UCSD-AML1 (cell line): ENCODE measurements around the gene RASSF8.

Source experiments
- DNase-seq: peaks from one replicate; lab custom pipeline; 2025; ENCODE audit not compliant: unreplicated experiment; lab: John Stamatoyannopoulos, UW

RASSF8 gene

DNA sequence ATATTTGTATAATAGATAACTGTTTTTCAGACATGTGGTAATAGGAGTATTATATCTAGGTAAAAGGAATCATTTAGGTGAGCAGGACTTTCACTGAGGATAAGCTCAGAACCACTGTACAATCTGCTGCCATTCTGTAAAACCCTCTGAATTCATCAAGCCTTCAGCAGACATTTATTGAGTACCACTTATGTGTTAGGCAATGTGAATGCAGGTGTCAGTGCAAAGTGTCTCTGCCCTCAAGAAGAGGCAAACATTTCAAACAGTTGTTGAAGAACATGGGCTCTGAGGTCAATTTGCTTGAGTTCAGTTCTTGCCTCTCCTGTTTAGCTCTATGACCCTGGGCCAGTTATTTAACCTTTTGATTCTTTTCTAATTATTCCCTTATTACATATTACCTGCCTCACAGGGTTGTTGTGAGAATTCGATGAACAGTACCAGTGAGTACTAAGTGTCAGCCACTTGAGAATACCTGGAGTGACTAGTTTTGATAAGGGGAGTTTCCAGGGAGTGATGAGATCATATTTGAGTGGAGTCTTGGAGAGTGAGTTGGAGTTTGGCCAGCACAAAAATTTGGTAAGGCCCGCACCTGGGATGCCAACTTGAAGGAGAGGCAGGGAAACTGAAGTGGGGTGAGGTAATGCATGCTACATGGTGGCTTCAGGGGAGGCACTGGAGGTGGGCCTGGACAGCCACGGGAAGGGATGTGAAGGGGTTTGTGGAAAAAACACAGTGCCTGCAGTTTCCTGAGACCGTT lies 33.7 kb downstream of the RASSF8 start:
- DNase-seq: no peak

DNA sequence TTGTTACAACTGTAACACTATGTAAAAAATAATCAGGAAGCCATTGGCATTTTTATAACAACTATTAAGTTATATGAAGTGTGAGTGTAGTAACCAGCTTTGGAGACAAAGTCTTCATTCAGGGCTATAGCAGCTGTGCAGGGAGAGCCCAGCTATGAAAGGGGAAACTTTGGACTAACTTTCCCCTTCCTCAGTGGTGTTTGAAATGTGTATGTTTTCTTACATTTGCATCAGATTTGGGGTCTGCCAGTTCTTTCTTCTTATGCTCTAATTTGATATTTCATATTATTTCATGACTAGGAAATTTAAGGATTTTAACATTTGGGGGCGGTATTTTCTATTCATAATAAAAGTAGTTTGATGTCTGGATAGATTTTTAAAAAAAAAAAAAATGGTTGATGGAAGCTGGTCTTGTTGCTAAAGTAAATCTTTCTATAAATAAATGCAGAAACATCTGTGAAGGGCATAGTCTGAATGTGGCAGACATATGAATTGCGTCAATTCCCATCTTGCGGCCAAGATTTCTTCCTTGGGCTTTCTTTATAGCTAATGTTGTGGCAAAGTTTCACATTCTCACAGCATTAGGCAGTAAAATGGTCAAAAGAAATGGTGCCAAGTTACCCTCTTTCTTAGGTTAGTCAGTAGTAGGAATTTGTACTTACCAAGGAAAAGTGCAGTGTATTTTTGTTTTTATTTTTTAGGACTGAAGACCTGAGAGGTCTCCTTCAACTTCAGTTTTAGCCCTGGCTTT lies 35.6 kb downstream of the RASSF8 start:
- no peak for DNase-seq

DNA sequence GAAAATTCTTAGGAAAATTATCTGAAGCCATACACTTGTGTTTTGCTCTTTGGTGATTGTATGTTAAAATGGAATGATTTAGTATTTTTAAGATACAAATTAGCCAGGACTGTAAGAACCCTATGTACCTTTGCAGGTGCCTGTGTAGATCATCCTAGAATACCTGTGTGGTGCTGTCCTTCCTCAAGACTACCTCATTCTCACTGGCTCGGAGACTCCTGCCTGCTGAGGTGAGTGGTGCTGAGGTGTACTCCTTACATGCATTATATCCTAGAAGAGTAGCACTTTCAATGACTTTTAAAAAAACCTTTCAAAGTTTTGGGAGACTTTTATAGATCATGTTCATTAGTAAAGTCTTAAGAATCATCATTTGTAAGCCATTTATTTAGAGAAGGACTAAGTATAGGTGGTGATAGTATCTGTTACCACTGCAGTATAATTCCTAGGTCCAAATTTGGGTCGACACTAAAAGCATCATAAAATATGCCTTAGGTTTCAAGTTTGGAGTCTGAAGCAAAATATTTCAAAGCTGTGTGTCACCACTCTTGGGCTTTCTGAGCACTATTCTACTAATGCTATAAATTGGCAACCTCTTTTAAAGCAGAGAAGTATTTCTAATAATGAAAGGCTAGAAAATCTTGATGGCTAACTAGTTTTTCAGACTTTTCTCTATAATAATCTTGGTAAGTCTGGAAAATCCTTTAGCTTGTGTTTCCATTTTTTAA lies 36.6 kb downstream of the RASSF8 start:
- no peak for DNase-seq

DNA sequence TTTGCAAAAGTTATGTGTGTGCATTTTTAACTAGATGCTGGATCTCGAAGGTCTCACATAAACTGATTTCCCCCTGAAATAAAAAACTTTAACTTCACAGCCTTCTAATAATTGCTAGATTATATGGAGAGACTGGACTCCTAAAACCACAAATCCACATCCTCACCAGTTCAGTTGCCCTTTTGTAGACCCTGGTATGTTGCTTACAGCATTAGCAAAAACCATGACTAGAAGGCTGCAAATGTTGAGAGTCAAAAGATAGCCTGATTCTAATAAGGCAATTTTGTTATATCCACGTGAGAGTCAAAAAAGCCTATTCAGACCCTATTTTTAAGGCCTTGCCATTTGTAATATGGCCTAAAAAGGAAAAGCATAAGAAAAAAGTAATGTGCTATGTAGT lies 37.4 kb downstream of the RASSF8 start:
- no peak for DNase-seq

DNA sequence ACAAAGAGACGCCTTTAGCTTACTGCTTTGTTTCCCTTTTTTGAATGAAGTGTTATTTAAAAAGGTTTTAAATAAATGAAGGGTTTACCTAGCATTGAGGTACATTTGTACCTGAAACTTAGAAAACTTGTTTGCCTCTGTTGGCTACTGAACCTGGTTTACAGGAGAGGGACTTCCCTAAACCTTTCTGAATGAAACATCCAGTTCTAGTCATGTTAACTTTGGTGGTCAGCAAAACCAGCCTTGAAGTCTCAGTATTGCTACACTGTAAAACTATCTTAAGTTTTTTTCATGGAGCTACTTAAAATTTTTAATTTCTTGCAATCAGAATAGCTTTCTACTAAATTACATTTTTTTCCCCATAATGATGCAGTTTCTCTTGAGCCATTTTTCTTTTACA lies 38.2 kb downstream of the RASSF8 start:
- no peak for DNase-seq

DNA sequence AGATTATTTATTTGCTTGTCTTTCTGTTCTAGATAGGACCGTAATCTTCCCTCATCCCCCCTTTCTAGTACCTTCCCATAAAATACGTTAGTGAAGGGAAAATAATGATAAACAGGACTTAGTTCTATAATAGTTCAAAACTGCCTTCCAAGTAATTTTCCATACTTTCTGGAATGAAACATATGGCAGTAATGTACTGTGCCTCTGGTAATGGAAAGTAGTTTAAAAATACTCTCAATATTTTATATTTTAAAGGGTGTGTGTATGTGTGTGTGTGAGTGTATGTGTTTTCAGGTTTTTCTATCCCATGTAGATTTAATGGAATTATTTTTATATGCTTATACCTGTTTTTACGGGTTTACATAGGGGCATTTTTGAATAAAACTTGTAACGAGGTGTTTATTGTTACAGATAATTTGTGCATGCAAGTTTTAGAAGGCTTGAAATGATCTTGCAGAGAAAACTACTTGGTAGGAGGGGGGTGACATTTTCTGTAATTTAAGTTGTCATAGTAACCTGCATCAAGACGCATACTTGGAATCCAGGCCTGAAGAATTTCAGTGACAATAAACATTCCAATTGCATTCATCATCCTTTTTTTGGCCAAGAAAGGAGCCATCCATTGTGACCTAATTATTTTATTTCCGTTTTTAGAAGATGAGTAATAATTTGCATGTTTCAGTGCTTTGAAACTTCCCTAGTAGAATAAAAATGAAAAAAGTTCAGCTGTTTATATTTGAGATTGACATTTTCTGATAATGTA lies 38.9 kb downstream of the RASSF8 start:
- DNase-seq: no peak

DNA sequence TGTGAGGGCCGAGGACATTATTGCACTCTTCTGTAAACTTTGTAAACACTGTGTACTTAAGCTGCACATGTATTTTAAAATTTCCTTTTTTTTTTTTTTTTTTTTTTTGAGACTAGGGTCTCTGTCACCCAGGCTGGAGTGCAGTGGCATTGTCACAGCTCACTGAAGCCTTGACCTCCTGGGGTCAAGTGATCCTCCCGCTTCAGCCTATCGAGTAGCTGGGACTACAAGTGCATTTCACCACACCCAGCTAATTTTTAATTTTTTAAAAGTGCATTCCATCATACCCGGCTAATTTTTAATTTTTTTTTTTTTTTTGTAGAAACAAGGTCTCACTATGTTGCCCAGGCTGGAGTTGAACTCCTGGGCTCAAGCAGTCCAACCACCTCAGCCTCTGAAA lies 42.4 kb downstream of the RASSF8 start:
- DNase-seq: no peak

DNA sequence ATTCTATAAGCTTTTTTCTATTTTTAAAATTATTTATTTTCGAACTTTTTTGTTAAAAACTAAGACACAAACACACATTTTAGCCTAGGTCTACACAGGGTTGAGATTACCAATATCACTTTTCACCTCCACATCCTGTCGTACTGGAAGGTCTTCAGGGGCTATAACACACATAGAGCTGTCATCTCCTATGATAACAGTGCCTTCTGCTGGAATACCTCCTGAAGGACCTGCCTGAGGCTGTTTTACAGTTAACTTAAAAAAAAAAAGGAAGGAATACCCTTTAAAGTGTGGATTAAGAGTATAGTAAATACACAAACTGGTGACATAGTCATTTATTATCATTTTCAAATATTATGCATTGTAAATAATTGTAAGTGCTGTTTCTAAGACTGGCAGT lies 43.0 kb downstream of the RASSF8 start:
- no peak for DNase-seq

DNA sequence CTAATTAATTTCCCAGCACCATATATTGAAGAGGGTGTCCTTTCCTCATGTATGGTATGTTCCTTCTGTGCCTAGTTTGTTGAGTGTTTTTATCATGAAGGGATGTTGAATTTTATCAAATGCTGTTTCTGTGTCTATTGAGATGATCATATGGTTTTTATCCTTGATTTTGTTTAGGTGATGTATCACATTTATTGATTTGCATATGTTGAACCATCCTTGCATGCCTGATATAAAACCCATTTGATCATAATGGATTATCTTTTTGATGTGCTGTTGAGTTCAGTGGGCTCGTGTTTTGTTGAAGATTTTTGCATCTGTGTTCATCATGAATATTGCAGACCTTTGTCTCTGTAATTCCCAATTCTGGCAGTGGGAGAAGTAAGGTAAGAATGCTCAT lies 44.6 kb downstream of the RASSF8 start:
- DNase-seq: no peak

DNA sequence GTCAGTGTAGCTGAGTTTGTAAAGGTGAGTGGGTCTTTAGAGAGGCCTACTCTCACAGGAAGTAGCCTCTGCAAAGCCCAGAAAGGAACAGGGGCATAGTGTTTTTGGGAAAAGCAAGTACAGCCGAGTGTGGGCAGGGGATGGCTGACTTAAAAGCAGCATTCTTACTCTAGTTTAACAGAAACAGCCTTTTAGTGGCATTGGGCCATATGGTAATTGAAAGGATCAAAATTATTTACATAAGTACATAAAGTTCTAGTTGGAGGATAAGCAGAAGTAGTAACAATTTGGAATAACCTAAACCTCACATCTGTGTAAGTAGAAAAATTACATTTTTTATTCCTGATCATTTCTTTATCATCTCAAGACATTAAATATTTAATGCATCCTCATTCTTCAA lies 49.1 kb downstream of the RASSF8 start:
- DNase-seq: no peak

DNA sequence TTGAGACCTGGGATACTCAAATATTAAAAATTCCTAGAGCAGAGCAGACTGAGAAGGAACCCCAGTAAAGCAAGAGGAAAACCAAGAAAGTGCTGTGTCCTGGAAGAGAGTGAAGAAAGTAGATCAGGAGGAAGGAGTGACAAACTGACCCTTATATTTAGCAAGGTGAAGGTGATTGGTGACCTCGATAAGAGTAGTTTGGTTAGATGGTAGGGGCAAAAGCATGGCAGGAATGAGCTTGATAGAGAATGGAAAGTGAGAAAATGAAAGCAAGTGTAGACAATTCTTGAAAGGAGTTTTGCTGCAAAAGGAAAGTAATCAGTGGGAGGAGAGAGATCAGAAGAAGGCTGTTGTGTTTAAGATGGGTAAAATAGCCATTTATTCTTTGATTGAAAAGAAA lies 51.1 kb downstream of the RASSF8 start:
- no peak for DNase-seq

DNA sequence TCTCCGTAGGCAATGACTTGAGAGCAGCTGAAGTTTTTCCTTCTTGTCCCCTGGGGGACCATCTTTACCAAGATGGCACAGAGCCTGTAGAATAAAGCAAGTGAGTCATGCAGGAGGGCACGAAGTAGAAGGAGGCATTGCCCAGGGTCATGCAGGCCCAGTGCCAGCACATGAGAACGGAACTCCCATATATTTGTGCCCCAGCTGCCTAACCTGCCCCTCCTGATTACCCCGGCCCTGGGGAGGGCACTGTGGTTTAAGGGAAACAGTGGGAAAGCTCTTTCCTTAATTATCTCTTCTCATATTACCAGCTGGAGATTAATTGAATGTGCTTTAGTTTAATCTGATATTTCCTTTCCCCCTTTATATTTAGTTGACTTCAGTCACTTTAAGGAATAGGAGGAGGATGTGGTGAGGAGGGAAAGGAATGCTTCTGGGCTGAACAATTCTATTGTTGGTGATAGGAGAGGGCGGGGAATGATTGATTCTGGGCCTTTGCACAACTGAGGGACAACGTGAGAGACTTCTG lies 51.9 kb downstream of the RASSF8 start:
- DNase-seq: no peak

DNA sequence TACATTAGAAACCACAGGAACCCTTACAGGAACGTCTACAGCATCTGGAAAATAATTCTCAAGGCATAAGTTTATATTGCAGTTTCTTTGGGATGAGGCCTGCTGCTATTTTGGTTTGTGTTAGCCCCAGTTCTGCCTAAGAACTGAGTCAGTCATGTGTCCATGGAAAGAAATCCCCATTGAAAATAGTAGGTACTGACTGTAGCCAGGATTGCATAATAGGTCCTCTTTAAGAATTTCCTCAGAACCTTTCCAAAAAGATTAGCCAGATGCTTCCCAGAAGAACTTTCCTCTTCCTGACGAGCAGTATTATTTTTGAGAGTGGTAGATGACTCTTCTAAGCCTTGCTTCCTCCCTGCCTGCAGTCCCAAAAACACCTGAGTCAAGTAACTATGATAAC lies 52.6 kb downstream of the RASSF8 start:
- no peak for DNase-seq

DNA sequence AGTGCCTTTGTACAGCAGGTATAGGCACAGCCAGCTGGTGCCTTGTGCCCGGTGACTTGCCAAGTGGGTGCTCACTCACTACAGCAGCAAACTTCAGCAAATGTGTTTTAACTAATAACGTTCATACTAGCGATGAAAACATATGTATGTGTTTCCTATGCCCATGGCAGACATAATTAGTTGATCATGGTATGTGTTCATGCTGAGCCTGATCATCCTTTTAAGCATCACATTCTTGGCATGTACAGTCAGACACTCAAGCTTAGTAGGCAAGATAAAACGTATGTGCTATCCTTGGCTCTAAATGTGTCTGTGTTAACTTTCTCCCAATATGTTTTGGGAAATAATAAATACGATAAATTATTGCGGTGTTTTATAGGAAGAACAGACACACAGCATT lies 55.6 kb downstream of the RASSF8 start:
- no peak for DNase-seq

DNA sequence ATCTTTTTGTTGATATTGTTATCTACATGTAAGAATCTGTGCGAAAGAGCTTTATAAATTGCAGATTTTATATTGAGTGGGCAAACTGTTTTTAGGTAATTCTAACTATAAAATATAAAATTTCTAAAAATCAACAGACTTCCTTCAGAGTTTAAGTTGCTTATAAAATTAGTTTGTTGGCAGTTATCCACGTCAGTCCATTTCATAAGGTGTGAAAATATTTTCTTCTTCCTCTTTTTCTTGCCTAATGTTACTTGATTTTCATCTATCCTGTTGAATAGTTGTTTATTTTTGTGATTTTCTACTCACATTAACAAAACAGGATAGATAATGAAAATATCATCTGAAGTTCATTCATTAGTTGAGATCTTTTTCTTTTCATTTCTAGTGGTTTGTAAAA lies 58.0 kb downstream of the RASSF8 start:
- DNase-seq: no peak

DNA sequence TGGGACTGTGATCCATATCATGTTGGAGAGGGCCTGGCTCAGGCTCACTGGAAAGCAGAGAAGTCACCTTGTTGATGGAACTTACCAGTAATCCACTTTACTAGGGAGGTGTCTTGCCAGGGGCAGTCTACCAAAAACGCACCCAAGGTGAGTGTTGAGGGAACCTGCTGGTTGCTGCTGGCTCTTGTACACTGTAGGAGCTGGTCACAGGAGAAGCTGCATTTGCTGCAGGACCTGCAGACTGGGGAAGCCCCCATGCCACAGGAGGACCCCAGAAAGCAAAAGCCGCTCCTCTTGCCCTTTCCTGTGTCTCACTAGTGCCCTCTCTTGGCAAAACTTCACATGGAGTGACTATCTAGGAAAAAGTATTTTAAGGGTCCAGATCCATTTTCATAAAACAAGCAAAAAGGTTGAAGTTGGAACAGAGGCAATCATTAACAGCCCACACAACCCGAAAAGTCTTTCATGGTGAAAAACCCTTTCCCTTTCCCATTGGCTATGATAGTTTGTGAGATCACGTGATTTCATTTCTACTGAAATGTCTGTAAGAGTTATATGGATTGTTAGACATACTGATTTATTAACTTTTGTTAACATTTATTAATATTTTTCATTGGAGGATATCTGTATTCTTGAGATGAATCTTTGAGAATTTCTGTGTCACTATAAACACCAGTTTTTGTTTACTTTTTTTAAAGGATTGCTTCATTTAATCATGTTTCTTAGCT lies 59.2 kb downstream of the RASSF8 start:
- peak; percentile 32 for DNase-seq

DNA sequence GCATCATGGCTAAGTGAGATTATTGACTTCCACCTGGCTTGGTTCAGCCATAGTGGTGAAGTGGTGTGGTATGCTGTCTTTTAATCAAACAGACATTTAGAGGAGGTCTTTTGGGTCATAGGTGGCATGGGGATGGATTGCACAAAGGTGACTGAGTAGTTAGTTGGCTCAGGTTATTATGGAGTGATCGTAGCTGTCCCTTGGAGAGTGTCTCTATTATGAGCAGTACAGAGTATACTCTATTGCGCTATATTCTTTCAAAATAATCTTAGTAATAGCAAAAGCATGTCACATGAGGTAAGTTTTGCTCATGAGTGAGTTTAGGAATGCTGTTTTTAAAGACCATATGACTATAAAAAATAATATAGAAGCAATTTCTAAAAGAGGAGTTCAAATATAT lies 60.4 kb downstream of the RASSF8 start:
- no peak for DNase-seq

DNA sequence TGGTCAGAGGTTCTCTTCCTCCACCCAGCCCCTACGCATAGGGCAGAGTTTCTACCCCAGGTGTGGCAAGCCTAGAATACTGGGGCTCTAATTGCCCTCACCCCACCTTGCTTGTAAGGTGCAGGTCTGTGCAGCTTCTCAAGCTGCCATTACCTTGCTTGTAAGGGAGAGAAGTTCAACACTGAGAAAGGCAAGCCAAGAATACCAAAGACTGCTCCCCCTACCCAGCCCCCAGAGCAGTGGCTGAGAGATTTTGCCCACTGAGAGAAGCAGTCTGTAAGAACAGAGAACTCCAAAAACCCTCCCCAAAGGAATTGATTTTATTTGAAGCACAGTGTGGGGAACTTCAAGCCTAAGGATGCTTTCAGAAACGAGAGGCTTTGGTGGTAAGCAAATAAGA lies 63.1 kb downstream of the RASSF8 start:
- no peak for DNase-seq

DNA sequence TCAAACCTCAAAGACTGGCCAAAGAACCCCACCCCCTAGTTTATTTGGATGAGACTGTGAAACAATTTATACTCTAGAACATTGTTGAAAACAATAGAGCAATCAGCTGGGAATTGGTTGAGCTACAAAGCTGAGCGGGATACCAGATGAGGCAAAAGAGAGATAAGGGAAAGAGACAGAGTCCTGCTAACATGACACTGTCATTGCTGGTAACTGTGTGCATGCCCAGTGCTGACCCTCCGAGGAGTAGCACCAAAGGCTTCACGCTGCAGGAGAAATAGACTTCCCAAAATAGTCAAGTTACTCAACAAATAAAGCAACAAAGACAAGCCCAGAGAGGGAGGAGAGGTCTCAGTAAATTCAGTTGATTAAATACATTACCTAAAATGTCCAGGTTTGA lies 63.6 kb downstream of the RASSF8 start:
- no peak for DNase-seq

DNA sequence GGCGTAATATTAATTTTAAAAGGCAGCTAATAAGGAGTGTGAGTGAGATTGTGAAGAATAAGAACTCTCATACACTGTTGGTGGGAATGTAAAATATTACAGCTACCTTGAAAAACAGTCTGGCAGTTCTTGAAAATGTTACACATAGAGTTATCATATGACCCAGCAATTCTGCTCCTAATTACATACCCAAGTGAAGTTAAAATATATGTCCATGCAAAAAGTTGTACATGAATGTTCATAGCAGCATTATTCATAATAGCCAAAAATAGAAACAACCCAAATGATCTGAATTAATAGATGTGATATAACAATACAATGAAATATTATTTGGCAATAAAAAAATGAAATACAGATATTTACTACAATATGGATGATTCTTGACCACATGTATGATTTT lies 68.2 kb downstream of the RASSF8 start:
- no peak for DNase-seq
